Forelimb muscle (tissue), 1 donor: ENCODE data around the gene CFAP141. TPM values are rescaled to one million over a fixed set of nuclear protein-coding genes. Genes with fewer than 3 reads are reported as not detected.
A peak's percentile ranks its signal among the peaks of the same experiment; 100 is the strongest.
"Not testable (repeated sequence)": the region's sequence is repeated elsewhere in the genome, so short reads cannot be mapped to it uniquely, and the experiment has no call there.

ENCODE experiments used
- DNase-seq: peaks from one replicate; pipeline ENCODE4 v3.0.0-alpha.2; 2013; ENCODE audit warnings: low read depth
- polyA plus RNA-seq: library from polyadenylated mRNA; unstranded; fragments of 120-200 nt; gene quantifications from one replicate; pipeline ENCODE4 v1.2.1, GENCODE V29; 2013; ENCODE audit not compliant: insufficient read length

CFAP141 gene
- polyA plus RNA-seq, 1 donor: not detected

GRCh38 chr1:154208677-154209388, 2.7 kb upstream of the CFAP141 start:
- no peak for DNase-seq

- no peak for DNase-seq
Measured at GRCh38 chr1:154207262-154207661, 1.1 kb upstream of the CFAP141 start.

DNA sequence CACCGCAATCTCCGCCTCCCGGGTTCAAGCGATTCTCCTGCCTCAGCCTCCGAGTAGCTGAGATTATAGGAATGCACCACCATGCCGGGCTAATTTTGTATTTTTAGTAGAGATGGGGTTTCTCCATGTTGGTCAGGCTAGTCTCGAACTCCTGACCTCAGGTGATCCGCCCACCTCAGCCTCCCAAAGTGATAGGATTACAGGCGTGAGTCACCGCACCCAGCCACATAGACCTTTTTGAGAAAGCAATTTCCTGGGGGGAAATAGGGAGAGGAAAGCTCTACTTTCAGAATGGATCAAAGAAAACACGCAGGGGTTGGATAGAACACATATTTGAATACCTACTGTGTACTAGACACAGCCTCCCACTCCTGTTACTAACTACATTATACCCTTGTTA, 355 bp downstream of the CFAP141 start:
- not testable (repeated sequence) for DNase-seq

DNA sequence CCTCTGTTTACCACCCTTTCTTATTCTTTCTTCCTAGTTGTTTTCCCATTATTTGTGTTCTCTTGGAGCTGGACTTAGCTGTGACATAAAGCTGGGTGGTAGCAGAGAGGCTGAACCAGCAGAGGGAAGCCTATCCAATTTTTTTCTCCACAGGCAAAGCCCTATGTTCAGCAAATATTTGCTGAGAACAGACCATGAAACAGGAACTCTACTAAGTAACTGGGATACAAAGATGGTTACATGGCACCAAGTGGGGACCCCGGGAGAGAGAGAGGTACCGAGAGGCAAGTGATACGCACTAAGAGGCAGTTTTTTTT, 6.6 kb downstream of the CFAP141 start:
- DNase-seq: no peak

DNA sequence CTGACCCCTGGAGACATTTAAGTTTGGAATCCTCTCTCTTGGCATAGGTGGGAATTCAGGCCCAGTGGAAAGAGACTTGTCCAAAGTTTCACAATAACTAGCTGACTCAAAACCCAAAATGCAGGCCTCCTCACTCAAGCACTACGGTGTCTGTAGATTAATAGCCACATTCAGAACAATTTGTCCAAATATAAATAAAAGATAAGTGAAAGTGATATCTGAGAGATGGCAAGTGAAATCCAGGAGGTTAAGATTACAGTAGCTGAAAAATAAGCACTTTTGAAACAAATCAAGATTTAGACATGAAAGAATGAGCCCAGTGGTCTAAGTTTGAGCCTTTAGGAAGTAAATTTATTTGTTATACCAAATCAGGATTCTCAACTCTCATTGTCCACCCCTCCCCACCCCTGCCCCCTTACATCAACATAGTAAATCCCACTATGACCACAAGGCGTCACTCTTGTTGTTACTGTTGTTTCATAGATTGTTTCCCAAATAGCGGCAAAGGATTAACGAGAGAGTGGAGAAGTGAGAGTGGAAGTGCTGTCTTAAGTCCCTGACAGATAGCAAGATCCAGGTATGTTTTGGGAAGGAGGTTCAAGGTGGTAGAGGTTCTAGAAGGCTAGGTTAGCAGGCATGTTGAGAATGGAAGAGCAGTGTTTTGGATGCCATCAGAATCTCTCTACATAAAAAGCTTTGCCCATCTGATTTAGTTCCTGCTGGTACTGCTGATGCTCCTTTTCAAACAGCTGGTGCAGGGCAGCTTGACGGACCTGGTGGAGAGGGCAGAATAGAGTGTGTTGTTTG, 7.2 kb downstream of the CFAP141 start:
- DNase-seq: no peak

GRCh38 chr1:154193821-154194220, 12.3 kb downstream of the CFAP141 start:
- DNase-seq: no peak

- DNase-seq: no peak
Measured at GRCh38 chr1:154192476-154192875, 13.7 kb downstream of the CFAP141 start.

- DNase-seq: no peak
Measured at GRCh38 chr1:154191990-154192461, 14.1 kb downstream of the CFAP141 start, which contains the start of gene TPM3. Gene TPM3 (minus strand): TSS chr1:154192100. CDS start chr1:154192018, 82 bp downstream.

GRCh38 chr1:154190550-154190949, 15.6 kb downstream of the CFAP141 start:
- DNase-seq: no peak

GRCh38 chr1:154186852-154187501, 19.2 kb downstream of the CFAP141 start:
- DNase-seq: no peak

DNA sequence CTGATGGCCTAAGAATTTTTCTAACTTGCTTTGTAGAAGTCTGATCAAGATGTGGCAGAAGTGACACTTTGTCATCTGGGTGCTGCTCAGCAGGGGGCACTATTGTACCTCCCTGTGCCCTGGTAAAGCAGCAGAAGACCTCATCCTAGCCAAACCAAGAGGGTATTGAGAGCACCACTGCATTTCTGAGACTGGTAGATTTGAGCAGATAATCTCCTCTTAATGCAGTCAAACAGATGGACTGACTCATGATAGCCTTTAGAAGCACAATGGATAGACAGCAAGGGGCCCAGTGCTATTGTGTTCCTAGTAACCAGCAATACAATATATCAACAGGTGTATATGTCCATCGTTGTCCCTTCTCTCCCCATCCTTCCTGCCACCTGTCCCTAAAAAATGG, 20.0 kb downstream of the CFAP141 start:
- no peak for DNase-seq

- DNase-seq: peak; percentile 82
Measured at GRCh38 chr1:154183046-154183915, 22.9 kb downstream of the CFAP141 start.

DNA sequence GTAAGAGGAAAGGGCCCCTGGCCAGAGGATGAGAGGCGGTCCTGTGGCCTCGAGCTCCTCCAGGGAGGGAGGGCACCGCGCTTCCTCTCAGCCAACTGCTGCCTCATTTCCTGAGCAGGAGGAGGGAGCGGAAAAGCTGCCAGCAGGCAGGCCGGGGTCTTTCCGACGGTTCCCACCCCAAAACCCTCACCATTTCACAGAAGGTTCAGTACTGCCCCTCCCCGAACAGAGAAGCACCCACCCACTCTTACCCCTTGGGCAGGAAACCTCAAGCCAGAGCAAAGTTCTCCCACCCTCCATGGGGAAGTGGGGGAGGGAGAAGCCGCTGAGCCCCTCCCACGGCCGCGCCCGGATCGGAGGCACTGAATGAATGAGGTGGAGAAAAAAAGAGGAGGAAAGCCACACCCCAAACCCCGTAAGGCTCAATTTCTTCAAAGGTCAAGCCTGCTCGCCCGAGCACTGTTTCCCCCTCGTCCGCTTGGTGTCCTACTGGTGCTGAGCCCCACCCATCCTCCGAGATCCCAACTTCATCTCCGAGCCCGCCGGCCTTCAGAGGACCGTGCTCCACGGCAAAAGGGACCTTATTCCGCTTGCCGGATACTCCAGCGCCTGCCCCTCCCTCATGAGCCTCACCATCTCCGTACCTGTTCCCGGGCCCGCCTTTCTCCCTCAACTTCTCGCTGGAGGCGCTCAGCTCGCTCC, 23.6 kb downstream of the CFAP141 start:
- DNase-seq: no peak

GRCh38 chr1:154181944-154182343, 24.2 kb downstream of the CFAP141 start:
- DNase-seq: no peak

DNA sequence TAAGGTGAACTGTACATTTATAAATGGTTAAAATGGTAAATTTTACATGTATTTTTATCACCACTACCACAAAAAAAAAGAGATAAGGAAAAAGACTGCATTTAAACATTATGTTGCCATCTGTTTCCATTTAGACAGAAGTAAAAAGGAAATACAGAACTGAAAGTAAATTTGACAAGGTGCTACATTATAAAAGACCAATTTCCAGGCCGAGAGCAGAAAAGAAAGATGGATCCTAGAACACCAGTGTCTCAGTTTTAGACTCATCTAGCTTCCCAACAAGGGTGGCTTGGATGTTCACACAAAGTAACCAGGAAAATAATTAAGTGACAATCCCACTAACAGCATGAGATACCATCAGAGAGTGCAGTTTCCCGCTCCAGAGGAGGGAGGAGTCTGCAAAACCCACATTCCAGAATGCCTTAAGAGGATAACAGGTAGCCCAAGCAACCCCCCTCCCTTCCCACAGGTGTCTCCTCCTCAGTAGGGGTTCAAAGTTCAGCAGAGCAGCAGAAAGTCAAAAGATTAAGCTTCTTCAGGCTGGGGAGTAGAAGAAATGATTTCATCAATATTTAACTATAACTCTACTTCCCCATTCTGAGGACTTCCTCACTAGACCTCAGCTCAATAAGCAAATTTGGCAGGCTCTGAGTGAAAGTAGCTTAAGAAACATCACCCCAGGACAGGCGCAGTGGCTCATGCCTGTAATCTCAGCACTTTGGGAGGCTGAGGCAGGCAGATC, 26.0 kb downstream of the CFAP141 start:
- DNase-seq: no peak

DNA sequence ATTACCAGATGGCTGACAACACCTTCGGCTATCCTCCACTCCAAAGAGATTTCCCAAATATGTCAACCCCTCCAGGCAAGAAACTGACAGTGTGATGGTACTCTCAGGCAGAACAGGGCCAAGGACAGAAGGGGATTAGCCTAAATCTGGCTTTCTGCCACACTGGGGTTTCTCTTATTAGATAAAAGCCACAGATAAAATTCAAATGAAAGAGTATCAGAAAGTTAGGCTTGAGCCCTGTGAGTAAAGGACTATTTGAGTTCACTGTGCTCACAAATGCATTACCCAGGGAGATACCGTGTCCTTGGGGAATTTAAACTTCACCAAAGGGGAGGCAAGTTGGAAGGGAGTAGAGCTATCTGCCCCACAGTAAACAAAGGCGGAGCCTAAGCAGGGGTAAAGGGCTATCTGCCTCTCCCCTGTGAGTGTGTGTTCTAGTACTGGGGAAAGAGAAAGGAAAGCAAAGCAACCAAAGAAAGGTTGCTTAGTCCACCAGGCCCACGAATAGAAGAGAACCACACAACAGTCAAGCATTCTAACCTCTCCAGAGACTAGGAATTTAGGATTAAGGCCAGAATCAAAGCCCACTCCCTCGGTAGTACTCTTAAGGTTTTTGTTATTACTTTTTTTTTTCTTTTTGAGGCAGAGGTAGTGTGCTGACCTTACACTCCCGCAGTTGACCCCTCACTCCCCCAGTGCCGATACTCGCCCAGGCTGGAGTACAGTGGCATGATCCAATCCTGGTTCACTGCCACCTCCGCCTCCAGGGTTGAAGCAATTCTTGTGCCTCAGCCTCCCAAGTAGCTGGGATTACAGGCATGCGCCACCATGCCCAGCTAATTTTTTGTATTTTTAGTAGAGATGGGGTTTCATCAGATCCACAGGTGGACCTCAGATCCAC, 27.0 kb downstream of the CFAP141 start:
- DNase-seq: no peak

- no peak for DNase-seq
Measured at GRCh38 chr1:154178013-154178412, 28.1 kb downstream of the CFAP141 start.

DNA sequence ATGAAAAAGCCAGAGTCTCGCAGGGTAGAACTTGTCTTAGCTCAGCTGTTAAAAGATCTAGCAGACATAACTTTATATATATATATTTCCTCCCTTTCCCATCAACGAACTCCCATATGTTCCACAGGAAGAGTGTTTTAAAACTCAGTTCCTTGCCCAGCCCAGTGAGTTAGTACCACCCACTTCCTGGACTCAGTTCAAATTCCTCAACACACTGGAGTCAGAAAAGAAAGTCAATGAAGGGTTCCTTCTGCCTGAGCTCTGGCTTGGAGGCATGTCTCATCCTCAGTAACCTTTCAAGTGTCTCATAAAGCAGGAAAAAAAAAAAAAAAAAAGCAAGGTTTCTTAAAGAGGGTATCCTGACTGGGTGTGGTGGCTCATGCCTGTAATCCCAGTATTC, 29.8 kb downstream of the CFAP141 start:
- DNase-seq: no peak

GRCh38 chr1:154174654-154175053, 31.5 kb downstream of the CFAP141 start:
- no peak for DNase-seq
